GM13976 (cell line): ENCODE results near the gene PMP22.

ENCODE experiments used
- DNase-seq: peaks from one replicate; pipeline ENCODE4 v3.0.0; 2012; ENCODE audit warnings: low spot score
- CTCF ChIP-seq: IDR thresholded peaks from 2 replicates; pipeline ENCODE4 v1.5.1; 2012; ENCODE audit warnings: borderline replicate concordance, mild to moderate bottlenecking; ENCODE audit not compliant: insufficient read depth; ENCODE audit errors: extremely low read depth, missing control alignments, control extremely low read depth
- in situ Hi-C: fragments of 300-500 bp; cut with MboI; formaldehyde crosslinking; loops from one replicate; pipeline ENCODE4 v1.12.0; 2022; ENCODE audit warnings: low sequenced_read_pairs, mixed read lengths, inconsistent platforms; ENCODE audit not compliant: unreplicated experiment

Gene PMP22

DNA sequence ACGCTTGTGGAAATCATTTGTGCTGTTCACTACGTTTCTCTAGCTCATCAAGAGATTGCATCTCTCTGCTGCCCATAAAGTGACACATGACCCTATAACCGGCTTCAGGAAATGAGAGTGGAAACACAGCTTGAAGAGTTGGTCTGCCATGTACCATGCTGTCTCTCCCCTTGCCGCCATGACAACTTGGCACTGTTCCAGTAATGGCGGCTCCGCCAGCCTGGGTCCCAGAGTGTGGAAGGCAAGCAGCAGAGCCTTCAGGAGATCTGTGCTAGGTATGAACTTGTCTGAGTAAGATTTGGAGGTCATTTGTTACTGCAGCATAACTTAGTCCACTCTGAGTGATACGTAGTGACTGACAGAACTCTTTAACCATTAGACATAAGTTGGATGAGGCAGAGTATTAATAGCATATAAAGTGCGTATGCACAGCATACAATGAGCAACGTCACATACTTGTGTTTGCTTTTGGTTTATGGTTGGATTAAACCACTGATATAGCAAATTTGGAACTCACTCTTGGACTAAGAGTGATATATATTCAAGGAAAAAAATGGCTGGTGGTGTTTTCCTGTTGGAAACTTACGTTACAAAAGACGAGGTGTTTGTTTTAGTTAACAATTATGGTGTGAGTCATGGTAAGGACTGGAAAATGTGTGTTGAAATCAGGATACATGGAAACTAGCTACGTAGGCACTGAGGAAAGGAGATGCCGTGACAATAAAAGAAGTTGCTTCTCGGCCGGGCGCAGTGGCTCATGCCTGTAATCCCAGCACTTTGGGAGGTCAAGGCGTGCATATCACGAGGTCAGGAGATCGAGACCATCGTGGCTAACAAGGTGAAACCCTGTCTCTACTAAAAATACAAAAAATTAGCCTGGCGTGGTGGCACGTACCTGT is 24.4 kb upstream of the PMP22 start:
- in situ Hi-C loops, result no loop called here
- no peak for TF ChIP-seq CTCF
- DNase-seq, result no peak

DNA sequence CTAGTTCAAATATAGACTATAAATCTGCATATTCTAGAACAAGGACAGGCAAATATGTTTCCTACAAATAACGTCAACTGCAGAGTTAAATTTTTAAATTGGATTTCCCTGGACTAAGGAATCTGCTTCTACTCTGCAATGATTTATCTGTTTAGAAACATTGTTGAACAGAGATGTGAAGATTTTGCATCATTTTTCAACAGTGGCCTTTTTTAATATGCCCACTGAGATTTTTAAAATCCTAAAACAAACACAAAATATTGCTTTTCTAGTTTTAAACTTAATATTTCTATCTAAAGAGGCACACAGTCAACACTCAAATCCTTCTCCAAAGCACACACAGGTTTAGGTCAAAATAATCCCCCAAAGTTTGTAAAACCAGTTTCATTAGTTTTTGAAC is 23.7 kb upstream of the PMP22 start:
- in situ Hi-C loops, result no loop called here
- DNase-seq, result no peak
- no peak for TF ChIP-seq CTCF

DNA sequence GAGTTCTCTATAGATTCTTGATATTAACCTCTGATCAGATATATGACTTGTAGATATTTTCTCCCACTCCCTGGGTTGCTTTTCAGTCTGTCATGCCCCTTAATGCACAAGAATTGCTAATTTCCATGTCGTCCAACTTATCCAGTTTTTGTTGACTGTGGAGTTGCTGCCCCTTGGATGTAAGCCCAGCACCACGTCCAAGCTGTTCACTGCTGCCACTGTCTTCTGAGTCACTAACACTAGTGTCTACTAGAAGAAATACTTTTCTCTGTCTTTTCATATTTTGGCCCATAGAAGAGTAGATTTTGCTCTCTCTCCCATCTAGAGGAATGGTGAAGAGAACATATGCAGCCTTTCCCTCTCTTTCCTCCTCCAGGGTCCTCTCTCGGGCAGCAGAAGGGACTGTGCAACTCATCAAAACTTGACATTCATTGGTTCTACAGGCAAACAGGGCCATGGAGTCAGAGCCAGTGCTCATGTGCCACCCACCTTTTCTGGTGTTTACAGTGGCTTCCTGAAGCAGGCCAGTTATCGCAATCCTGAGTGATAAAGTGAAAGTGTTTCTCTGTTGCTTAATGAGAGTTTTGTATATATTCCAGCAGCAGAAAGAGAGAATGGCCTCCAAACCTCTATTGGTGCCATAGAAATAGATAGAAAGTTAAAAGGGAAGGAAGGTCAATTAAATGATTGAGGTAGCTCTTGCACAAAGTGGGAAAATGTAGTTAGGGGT is 22.6 kb upstream of the PMP22 start:
- no peak for TF ChIP-seq CTCF
- in situ Hi-C loops, result no loop called here
- DNase-seq, result no peak

DNA sequence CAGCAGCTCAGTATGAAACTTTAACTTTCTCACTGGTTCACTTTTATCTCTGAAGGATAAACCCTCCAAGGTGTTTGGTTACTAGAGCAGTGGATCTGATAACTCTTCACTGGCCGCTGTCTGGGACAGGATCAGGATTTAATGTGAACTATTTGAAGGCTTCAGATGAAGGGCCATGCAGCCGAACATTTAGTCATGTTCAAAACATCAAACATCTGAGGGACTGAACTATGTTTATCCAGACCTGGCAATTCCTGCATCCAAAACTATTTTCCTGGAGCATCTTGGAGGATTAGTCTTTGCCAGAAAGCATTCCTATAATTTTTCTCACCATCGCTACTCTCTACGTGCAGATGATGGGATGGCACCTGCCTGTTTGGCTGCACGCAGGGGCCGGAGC is 20.3 kb upstream of the PMP22 start:
- no peak for DNase-seq
- TF ChIP-seq CTCF, result no peak
- in situ Hi-C loops, result no loop called here

- in situ Hi-C loops, result no loop called here
- TF ChIP-seq CTCF, result no peak
- no peak for DNase-seq
Measured at GRCh38 chr17:15284537-15284936, 19.4 kb upstream of the PMP22 start.

DNA sequence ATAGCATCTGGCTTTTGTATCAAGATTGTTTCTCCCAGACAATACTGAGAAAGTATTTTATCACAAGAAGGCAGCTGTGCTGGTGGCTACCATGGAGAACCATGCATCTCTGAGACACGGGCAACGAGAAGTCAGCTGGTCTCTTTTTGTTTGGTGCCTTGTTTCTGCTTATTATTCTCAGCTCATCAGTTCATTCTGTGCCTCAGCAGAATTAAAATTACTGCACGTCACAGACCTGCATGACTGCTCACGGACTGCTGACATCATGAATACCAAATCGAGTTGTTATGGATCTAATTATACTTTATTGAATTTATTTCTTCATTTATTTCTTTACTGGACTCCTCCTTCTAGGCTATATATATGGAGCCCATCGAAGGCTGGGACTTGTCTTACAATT is 19.0 kb upstream of the PMP22 start:
- TF ChIP-seq CTCF, result no peak
- no peak for DNase-seq
- in situ Hi-C loops, result no loop called here
